HCT116 (cell line): ENCODE data around the gene SGCA. TPM values are rescaled to one million over a fixed set of nuclear protein-coding genes. Genes with fewer than 3 reads are reported as not detected.

Source experiments
- ATAC-seq: fragments of 200-7000 bp; cut with Tn5 transposase; 2 replicates; pipeline ENCODE4 v1.9.1; 2020; ENCODE audit warnings: mild to moderate bottlenecking, moderate library complexity
- BruUV-seq: library from RNA; stranded (reverse); fragments of 400-500 nt; replicated peaks from 2 replicates; lab custom pipeline; 2021; lab: Mats Ljungman, UMichigan
- CTCF ChIA-PET: fragments of 300-600 bp; sonication (Branson Sonifier 250); formaldehyde crosslinking; loops from one replicate; lab custom pipeline; 2021; ENCODE audit warnings: antibody characterized with exemption; lab: Charles Lee
- POLR2A ChIA-PET: fragments of 300-600, 350-600 bp; sonication (Branson Sonifier 250); formaldehyde crosslinking; loops from one replicate; lab custom pipeline; 2021; ENCODE audit warnings: antibody characterized with exemption; lab: Charles Lee
- RAD21 ChIA-PET, 2 experiments: fragments of 300-600 bp; sonication (Branson Sonifier 250); formaldehyde crosslinking; loops; one replicate each; lab custom pipeline; 2023; ENCODE audit warnings: low total read pairs in 2 of 2; ENCODE audit not compliant: uncharacterized antibody in 2 of 2, unreplicated experiment in 2 of 2, low non-redundant PET in 1 of 2; lab: Charles Lee
- DNase-seq: peaks from one replicate; pipeline ENCODE4 v3.0.0-alpha.2; 2010; ENCODE audit warnings: low read depth, low spot score
- H2AFZ ChIP-seq: fragments of 200-600 bp; shearing (Covaris generic), sonication (generic); 2 replicates; pipeline ENCODE4 v1.6.1; 2017; ENCODE audit warnings: low read depth, mixed run types, mixed read lengths, antibody characterized with exemption, low read length; ENCODE audit not compliant: poor library complexity, severe bottlenecking
- H3K27ac ChIP-seq: 2 replicates; pipeline ENCODE4 v1.5.1; 2012; ENCODE audit warnings: low read depth, low read length
- H3K27me3 ChIP-seq: fragments of 200-600 bp; sonication (generic); 2 replicates; pipeline ENCODE4 v1.6.1; 2016; ENCODE audit warnings: mixed run types, low read length, mixed read lengths; ENCODE audit not compliant: insufficient read depth
- H3K36me3 ChIP-seq, 2 experiments: fragments of 200-500 bp in 1 of 2; fragments of 200-600 bp in 1 of 2; sonication (Bioruptor generic) in 1 of 2; sonication (generic) in 1 of 2; 2 replicates each; pipeline versions ENCODE4 v1.5.1 to v1.6.1; 2014 to 2016; ENCODE audit warnings: low read length in 2 of 2, inconsistent platforms in 1 of 2, mixed read lengths in 1 of 2, mixed run types in 1 of 2; ENCODE audit not compliant: insufficient read depth in 2 of 2, control insufficient read depth in 1 of 2
- H3K4me1 ChIP-seq, 2 experiments: fragments of 200-600 bp in 1 of 2; sonication (generic) in 1 of 2; 2 replicates each; pipeline versions ENCODE4 v1.5.1 to v1.6.1; 2012 to 2017; ENCODE audit warnings: low read length in 2 of 2, inconsistent platforms in 1 of 2, mild to moderate bottlenecking in 1 of 2, mixed read lengths in 1 of 2, mixed run types in 1 of 2, moderate library complexity in 1 of 2; ENCODE audit not compliant: insufficient read depth in 2 of 2, control insufficient read depth in 1 of 2
- H3K4me2 ChIP-seq: fragments of 200-600 bp; sonication (generic); 2 replicates; pipeline ENCODE4 v1.6.1; 2017; ENCODE audit warnings: mixed run types, low read length, mixed read lengths
- H3K4me3 ChIP-seq, 2 experiments: fragments of 200-600 bp in 1 of 2; sonication (generic) in 1 of 2; replicated peaks in 1 of 2; 2 replicates each; pipeline ENCODE4 v1.5.1; 2011 to 2016; ENCODE audit warnings: low read length in 2 of 2, control low read depth in 1 of 2, low read depth in 1 of 2, mild to moderate bottlenecking in 1 of 2, mixed read lengths in 1 of 2, mixed run types in 1 of 2
- H3K79me2 ChIP-seq: fragments of 200-600 bp; sonication (generic); 2 replicates; pipeline ENCODE4 v1.6.1; 2017; ENCODE audit warnings: mild to moderate bottlenecking, mixed run types, low read length, moderate library complexity, mixed read lengths; ENCODE audit not compliant: insufficient read depth
- H3K9ac ChIP-seq: fragments of 200-600 bp; sonication (generic); 2 replicates; pipeline ENCODE4 v1.6.1; 2016; ENCODE audit warnings: low read length, mixed read lengths
- H3K9me2 ChIP-seq: fragments of 200-600 bp; sonication (generic), shearing (Covaris generic); 2 replicates; pipeline ENCODE4 v1.6.1; 2017; ENCODE audit warnings: mixed run types, mild to moderate bottlenecking, moderate library complexity; ENCODE audit not compliant: insufficient read depth
- H3K9me3 ChIP-seq, 2 experiments: fragments of 200-500 bp in 1 of 2; fragments of 200-600 bp in 1 of 2; sonication (Bioruptor generic) in 1 of 2; sonication (generic) in 1 of 2; 2 replicates each; pipeline ENCODE4 v1.6.1; 2014 to 2017; ENCODE audit warnings: low read length in 2 of 2, mixed read lengths in 2 of 2, inconsistent platforms in 1 of 2, low read depth in 1 of 2, mild to moderate bottlenecking in 1 of 2, mixed run types in 1 of 2, moderate library complexity in 1 of 2; ENCODE audit not compliant: control insufficient read depth in 1 of 2, insufficient read depth in 1 of 2
- H4K20me1 ChIP-seq: fragments of 200-600 bp; sonication (generic), shearing (Covaris generic); 2 replicates; pipeline ENCODE4 v1.6.1; 2017; ENCODE audit warnings: mixed run types, mild to moderate bottlenecking, moderate library complexity; ENCODE audit not compliant: insufficient read depth
- CEBPB ChIP-seq: IDR thresholded peaks from 2 replicates; pipeline ENCODE4 v1.6.1; 2012; ENCODE audit warnings: low read depth
- EZH2 ChIP-seq: fragments of 200-600 bp; sonication (generic); IDR thresholded peaks from 2 replicates; pipeline ENCODE4 v1.6.1; 2017; ENCODE audit warnings: antibody characterized with exemption, mixed run types
- SIN3A ChIP-seq: IDR thresholded peaks from 2 replicates; pipeline ENCODE4 v1.6.1; 2012; ENCODE audit warnings: low read depth
- SRF ChIP-seq: IDR thresholded peaks from 2 replicates; pipeline ENCODE4 v1.6.1; 2012; ENCODE audit warnings: low read depth
- TCF7L2 ChIP-seq: IDR thresholded peaks from 2 replicates; pipeline ENCODE4 v1.7.0; 2011; ENCODE audit warnings: borderline replicate concordance, inconsistent platforms; ENCODE audit not compliant: insufficient read depth, insufficient read length; ENCODE audit errors: extremely low read depth
- YY1 ChIP-seq: IDR thresholded peaks from 2 replicates; pipeline ENCODE4 v1.6.1; 2011; ENCODE audit warnings: low read length, low read depth, moderate library complexity, mild to moderate bottlenecking; ENCODE audit not compliant: insufficient replicate concordance; ENCODE audit errors: extremely low read depth
- ZNF274 ChIP-seq: fragments of 200-500 bp; sonication (Bioruptor generic); IDR thresholded peaks from 2 replicates; pipeline ENCODE4 v1.6.1; 2014; ENCODE audit warnings: mild to moderate bottlenecking, low read depth, low read length, inconsistent platforms
- intact Hi-C: fragments of 100-400 bp; cut with micrococcal nuclease; formaldehyde crosslinking; loops from 2 replicates; pipeline ENCODE4 v1.10.0; 2022
- total RNA-seq: library from RNA; stranded (reverse); gene quantifications from one replicate; pipeline ENCODE4 v1.2.1, GENCODE V29; 2021; ENCODE audit not compliant: unreplicated experiment
- TF ChIP-seq, protein P1 (sequence below): IDR thresholded peaks from 2 replicates; pipeline ENCODE4 v1.6.1; 2012
- TF ChIP-seq, protein P2 (sequence below): IDR thresholded peaks from 2 replicates; pipeline ENCODE4 v1.6.1; 2012; ENCODE audit warnings: low read depth
- TF ChIP-seq, protein P3 (sequence below), 3 experiments: fragments of 200-600 bp in 1 of 3; sonication (generic) in 1 of 3; IDR thresholded peaks in 2 of 3; conservative IDR thresholded peaks in 1 of 3; 2 replicates each; pipeline ENCODE4 v1.5.1; 2012 to 2017; ENCODE audit warnings: low read depth in 2 of 3, low read length in 2 of 3, antibody characterized with exemption in 1 of 3, borderline replicate concordance in 1 of 3, control low read depth in 1 of 3, mild to moderate bottlenecking in 1 of 3, mixed read lengths in 1 of 3, mixed run types in 1 of 3, moderate library complexity in 1 of 3; ENCODE audit not compliant: insufficient read depth in 1 of 3

Gene SGCA
- total RNA-seq, 1 experiment from 2014 or later: 0.37 TPM

DNA sequence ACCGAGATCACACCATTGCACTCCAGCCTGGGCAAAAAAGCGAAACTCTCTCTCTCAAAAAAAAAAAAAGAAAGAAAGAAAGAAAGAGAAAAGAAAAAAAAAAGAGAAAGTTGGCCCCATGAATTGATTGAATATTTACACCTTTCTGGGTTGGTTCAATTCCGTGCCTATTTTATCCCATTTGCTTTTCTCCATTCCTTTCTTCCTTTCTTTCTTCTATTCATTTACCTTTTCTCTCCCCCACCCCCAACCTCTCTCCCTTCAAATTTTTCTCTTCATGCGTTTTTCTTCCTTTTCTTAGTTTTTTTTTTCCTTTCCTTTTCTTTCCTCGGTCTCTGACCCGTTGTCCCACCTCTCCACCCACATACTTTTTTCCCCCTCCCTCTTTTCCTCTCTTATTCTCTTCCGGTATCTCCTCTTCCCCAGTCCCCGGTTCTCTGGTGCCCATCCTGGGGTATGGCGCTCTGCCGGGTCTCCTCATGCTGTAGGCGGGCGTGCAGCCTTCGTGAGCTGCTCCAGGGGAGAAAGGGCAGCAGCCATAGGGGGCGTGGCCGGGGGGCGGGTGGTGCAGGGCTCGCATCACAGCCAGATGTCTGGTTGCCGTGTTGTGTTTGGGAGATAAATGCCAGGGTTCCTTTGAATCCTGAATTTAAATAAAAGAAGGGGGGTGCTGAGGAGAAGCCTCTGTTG lies 40.9 kb downstream of the SGCA start (continued):
- TF ChIP-seq SRF (no peak), EZH2 (no peak), ZNF274 (no peak), CEBPB (no peak)
- TF ChIP-seq, protein P1, sequence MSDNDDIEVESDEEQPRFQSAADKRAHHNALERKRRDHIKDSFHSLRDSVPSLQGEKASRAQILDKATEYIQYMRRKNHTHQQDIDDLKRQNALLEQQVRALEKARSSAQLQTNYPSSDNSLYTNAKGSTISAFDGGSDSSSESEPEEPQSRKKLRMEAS: no peak
- TF ChIP-seq, all 23 proteins: peak for 0

DNA sequence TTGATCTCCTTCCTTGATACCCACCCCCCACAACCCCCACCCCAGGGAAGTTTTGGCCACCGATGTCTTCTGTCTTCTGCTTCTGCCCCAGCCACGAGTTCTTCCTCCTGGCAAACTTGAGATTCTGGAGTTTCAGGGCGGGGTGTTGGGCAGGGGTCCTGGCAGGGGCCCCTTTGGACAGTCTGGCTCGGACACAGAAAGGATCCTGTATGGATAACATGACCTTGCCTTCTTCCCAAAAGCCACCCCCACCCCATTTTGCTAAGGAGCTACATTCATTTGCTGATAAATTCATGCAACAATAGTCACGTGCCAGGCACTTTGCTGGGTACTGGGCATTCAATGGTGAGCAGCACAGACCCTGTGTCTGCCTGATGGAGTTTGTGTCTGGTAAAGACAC lies 41.5 kb downstream of the SGCA start:
- no peaks in the 10 kb centered on the region for H4K20me1 ChIP-seq
- no peak for ATAC-seq
- H2AFZ ChIP-seq: no peak overlapping the region
- no peak overlapping the region for H3K4me2 ChIP-seq
- DNase-seq: no peak
- ChIA-PET POLR2A (interaction anchor here (0.9 kb wide), 1 partner anchor 304 kb away, joined by 3 read pairs; no protein-coding TSS in a partner anchor), RAD21 (interaction anchor here in 1 of 2 experiments (0.6 kb wide), 1 partner anchor 91 kb away, joined by 3 read pairs; no protein-coding TSS in a partner anchor)
- BruUV-seq: no TSS peak
- H3K4me1 ChIP-seq: peaks cover 14 to 26% of the 10 kb centered on the region in 2 experiments
- no peak overlapping the region for H3K9ac ChIP-seq
- no peaks in the 10 kb centered on the region for H3K36me3 ChIP-seq
- no peak overlapping the region for H3K4me3 ChIP-seq
- no peaks in the 10 kb centered on the region for H3K27me3 ChIP-seq
- no peaks in the 10 kb centered on the region for H3K9me2 ChIP-seq
- TF ChIP-seq TCF7L2 (no peak), YY1 (no peak), SIN3A (no peak)
- TF ChIP-seq, protein P2, sequence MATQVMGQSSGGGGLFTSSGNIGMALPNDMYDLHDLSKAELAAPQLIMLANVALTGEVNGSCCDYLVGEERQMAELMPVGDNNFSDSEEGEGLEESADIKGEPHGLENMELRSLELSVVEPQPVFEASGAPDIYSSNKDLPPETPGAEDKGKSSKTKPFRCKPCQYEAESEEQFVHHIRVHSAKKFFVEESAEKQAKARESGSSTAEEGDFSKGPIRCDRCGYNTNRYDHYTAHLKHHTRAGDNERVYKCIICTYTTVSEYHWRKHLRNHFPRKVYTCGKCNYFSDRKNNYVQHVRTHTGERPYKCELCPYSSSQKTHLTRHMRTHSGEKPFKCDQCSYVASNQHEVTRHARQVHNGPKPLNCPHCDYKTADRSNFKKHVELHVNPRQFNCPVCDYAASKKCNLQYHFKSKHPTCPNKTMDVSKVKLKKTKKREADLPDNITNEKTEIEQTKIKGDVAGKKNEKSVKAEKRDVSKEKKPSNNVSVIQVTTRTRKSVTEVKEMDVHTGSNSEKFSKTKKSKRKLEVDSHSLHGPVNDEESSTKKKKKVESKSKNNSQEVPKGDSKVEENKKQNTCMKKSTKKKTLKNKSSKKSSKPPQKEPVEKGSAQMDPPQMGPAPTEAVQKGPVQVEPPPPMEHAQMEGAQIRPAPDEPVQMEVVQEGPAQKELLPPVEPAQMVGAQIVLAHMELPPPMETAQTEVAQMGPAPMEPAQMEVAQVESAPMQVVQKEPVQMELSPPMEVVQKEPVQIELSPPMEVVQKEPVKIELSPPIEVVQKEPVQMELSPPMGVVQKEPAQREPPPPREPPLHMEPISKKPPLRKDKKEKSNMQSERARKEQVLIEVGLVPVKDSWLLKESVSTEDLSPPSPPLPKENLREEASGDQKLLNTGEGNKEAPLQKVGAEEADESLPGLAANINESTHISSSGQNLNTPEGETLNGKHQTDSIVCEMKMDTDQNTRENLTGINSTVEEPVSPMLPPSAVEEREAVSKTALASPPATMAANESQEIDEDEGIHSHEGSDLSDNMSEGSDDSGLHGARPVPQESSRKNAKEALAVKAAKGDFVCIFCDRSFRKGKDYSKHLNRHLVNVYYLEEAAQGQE: no peak
- TF ChIP-seq, protein P3, sequence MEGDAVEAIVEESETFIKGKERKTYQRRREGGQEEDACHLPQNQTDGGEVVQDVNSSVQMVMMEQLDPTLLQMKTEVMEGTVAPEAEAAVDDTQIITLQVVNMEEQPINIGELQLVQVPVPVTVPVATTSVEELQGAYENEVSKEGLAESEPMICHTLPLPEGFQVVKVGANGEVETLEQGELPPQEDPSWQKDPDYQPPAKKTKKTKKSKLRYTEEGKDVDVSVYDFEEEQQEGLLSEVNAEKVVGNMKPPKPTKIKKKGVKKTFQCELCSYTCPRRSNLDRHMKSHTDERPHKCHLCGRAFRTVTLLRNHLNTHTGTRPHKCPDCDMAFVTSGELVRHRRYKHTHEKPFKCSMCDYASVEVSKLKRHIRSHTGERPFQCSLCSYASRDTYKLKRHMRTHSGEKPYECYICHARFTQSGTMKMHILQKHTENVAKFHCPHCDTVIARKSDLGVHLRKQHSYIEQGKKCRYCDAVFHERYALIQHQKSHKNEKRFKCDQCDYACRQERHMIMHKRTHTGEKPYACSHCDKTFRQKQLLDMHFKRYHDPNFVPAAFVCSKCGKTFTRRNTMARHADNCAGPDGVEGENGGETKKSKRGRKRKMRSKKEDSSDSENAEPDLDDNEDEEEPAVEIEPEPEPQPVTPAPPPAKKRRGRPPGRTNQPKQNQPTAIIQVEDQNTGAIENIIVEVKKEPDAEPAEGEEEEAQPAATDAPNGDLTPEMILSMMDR (IDR thresholded peaks at IDR 0.05 in 2 of 3, conservative IDR thresholded peaks at IDR 0.05 in 1 of 3; ENCODE audit: borderline replicate concordance in 1 of 3, insufficient read depth in 1 of 3, low read depth in 2 of 3, low read length in 2 of 3): no peak
- TF ChIP-seq, all 23 proteins: peak for 0
- CTCF ChIA-PET: no interaction called here
- Histone ChIP-seq H3K27ac (no peak overlapping the region), H3K9me3 (no peaks in the 10 kb centered on the region), H3K79me2 (no peaks in the 10 kb centered on the region)
- intact Hi-C loops: no loop called here
